HepG2 (cell line): ENCODE results near the gene MPST. TPM values are rescaled to one million over a fixed set of nuclear protein-coding genes. Genes with fewer than 3 reads are reported as not detected.

ENCODE experiments used
- CREM ChIP-seq, 2 experiments: sonication (generic) in 1 of 2; formaldehyde crosslinking in 1 of 2; IDR thresholded peaks; 2 replicates each; pipeline versions ENCODE4 v1.4.0 to v1.6.1; 2016 to 2020; ENCODE audit warnings: antibody characterized with exemption in 1 of 2, mild to moderate bottlenecking in 1 of 2, missing genetic modification reagents in 1 of 2
- GATAD2A ChIP-seq: IDR thresholded peaks from 2 replicates; pipeline ENCODE4 v1.6.1; 2016
- GMEB1 ChIP-seq: sonication (generic); formaldehyde crosslinking; IDR thresholded peaks from 2 replicates; pipeline ENCODE4 v1.5.1; 2020; ENCODE audit warnings: missing genetic modification reagents, mild to moderate bottlenecking, borderline replicate concordance
- HIC2 ChIP-seq: sonication (generic); formaldehyde crosslinking; IDR thresholded peaks from 2 replicates; pipeline ENCODE4 v1.9.0; 2022; ENCODE audit warnings: low read depth, missing genetic modification reagents
- KDM2A ChIP-seq: sonication (generic); formaldehyde crosslinking; IDR thresholded peaks from 2 replicates; pipeline ENCODE4 v1.4.0; 2020; ENCODE audit warnings: low read depth, missing genetic modification reagents, borderline replicate concordance
- RCOR2 ChIP-seq: IDR thresholded peaks from 2 replicates; pipeline ENCODE4 v1.6.1; 2016; ENCODE audit warnings: missing biosample characterization, missing genetic modification reagents
- XRCC5 ChIP-seq: fragments of 200-400 bp; formaldehyde crosslinking; optimal IDR thresholded peaks from 2 replicates; pipeline ENCODE3; 2017; ENCODE audit warnings: mild to moderate bottlenecking, low read length
- ZBTB34 ChIP-seq: sonication (generic); formaldehyde crosslinking; IDR thresholded peaks from 2 replicates; pipeline ENCODE4 v1.8.0; 2022; ENCODE audit warnings: mild to moderate bottlenecking, missing genetic modification reagents
- ZNF292 ChIP-seq: sonication (generic); formaldehyde crosslinking; IDR thresholded peaks from 2 replicates; pipeline ENCODE4 v1.8.1; 2022; ENCODE audit warnings: mild to moderate bottlenecking, low read depth, missing genetic modification reagents, borderline replicate concordance
- ZNF773 ChIP-seq: sonication (generic); formaldehyde crosslinking; IDR thresholded peaks from 2 replicates; pipeline ENCODE4 v1.4.0; 2020; ENCODE audit warnings: missing genetic modification reagents, borderline replicate concordance
- polyA plus RNA-seq, 8 experiments: library from polyadenylated mRNA; depleted of rRNA in 3 of 8; stranded (reverse) in 7 of 8; unstranded in 1 of 8; fragments of >200 nt; fragmentation: Illumina TruSeq in 4 of 8; extraction: Trizol in 4 of 8; gene quantifications; 2 replicates each; pipeline versions ENCODE4 v1.2.1 to v1.2.3, GENCODE V29; 2011 to 2016; ENCODE audit warnings: low read depth in 4 of 8, missing spikeins in 1 of 8, mixed read lengths in 1 of 8; ENCODE audit not compliant: insufficient read depth in 1 of 8
- total RNA-seq, 5 experiments: library from RNA; depleted of rRNA; stranded (reverse); fragments of >200 nt; fragmentation: Illumina TruSeq; extraction: Trizol; gene quantifications; 2 replicates each; pipeline ENCODE4 v1.2.3, GENCODE V29; 2016; ENCODE audit warnings: low read depth in 1 of 5
- TF ChIP-seq, protein P1 (sequence below): IDR thresholded peaks from 2 replicates; pipeline ENCODE4 v1.6.1; 2016; ENCODE audit warnings: mild to moderate bottlenecking
- TF ChIP-seq, protein P2 (sequence below): sonication (generic); formaldehyde crosslinking; IDR thresholded peaks from 2 replicates; pipeline ENCODE4 v1.4.0; 2020; ENCODE audit warnings: missing genetic modification reagents, borderline replicate concordance
- TF ChIP-seq, protein P3 (sequence below): sonication (generic); formaldehyde crosslinking; IDR thresholded peaks from 2 replicates; pipeline ENCODE4 v1.9.0; 2021; ENCODE audit warnings: missing genetic modification reagents, mild to moderate bottlenecking, borderline replicate concordance
- TF ChIP-seq, protein P4 (sequence below): sonication (generic); formaldehyde crosslinking; IDR thresholded peaks from 2 replicates; pipeline ENCODE4 v1.4.0; 2020; ENCODE audit warnings: missing genetic modification reagents, borderline replicate concordance
- TF ChIP-seq, protein P5 (sequence below): IDR thresholded peaks from 2 replicates; pipeline ENCODE4 v1.6.1; 2012; ENCODE audit warnings: inconsistent platforms

MPST gene
- total and polyA plus RNA-seq, 2 of the 13 experiments (the other 11 are each of a cell fraction or from before 2014, with no cell fraction given), result 133 to 141 TPM

GRCh38 chr22:37020192-37020479, 594 bp downstream of the MPST start (continued):
- TF ChIP-seq, protein P1, sequence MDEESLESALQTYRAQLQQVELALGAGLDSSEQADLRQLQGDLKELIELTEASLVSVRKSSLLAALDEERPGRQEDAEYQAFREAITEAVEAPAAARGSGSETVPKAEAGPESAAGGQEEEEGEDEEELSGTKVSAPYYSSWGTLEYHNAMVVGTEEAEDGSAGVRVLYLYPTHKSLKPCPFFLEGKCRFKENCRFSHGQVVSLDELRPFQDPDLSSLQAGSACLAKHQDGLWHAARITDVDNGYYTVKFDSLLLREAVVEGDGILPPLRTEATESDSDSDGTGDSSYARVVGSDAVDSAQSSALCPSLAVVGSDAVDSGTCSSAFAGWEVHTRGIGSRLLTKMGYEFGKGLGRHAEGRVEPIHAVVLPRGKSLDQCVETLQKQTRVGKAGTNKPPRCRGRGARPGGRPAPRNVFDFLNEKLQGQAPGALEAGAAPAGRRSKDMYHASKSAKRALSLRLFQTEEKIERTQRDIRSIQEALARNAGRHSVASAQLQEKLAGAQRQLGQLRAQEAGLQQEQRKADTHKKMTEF, result peak; percentile 58; the same call in 1 of the 2 replicates
- TF ChIP-seq, protein P2, sequence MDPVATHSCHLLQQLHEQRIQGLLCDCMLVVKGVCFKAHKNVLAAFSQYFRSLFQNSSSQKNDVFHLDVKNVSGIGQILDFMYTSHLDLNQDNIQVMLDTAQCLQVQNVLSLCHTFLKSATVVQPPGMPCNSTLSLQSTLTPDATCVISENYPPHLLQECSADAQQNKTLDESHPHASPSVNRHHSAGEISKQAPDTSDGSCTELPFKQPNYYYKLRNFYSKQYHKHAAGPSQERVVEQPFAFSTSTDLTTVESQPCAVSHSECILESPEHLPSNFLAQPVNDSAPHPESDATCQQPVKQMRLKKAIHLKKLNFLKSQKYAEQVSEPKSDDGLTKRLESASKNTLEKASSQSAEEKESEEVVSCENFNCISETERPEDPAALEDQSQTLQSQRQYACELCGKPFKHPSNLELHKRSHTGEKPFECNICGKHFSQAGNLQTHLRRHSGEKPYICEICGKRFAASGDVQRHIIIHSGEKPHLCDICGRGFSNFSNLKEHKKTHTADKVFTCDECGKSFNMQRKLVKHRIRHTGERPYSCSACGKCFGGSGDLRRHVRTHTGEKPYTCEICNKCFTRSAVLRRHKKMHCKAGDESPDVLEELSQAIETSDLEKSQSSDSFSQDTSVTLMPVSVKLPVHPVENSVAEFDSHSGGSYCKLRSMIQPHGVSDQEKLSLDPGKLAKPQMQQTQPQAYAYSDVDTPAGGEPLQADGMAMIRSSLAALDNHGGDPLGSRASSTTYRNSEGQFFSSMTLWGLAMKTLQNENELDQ (CRISPR knock-in tag), result no peak
- TF ChIP-seq, protein P3, sequence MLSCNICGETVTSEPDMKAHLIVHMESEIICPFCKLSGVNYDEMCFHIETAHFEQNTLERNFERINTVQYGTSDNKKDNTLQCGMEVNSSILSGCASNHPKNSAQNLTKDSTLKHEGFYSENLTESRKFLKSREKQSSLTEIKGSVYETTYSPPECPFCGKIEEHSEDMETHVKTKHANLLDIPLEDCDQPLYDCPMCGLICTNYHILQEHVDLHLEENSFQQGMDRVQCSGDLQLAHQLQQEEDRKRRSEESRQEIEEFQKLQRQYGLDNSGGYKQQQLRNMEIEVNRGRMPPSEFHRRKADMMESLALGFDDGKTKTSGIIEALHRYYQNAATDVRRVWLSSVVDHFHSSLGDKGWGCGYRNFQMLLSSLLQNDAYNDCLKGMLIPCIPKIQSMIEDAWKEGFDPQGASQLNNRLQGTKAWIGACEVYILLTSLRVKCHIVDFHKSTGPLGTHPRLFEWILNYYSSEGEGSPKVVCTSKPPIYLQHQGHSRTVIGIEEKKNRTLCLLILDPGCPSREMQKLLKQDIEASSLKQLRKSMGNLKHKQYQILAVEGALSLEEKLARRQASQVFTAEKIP (CRISPR knock-in tag), result no peak
- peak; percentile 31; the same call in 1 of the 2 replicates for TF ChIP-seq KDM2A
- TF ChIP-seq ZNF773, result no peak
- TF ChIP-seq GMEB1, result 0 out of 2 replicates have a peak, but pooled peaks have one; percentile 6
- no peak for TF ChIP-seq RCOR2 (CRISPR knock-in tag)
- TF ChIP-seq ZBTB34 (CRISPR knock-in tag), result no peak
- TF ChIP-seq HIC2 (CRISPR knock-in tag), result no peak
- TF ChIP-seq CREM (IDR thresholded peaks at IDR 0.05), result no peak
- no peak for TF ChIP-seq CREM (CRISPR knock-in tag; IDR thresholded peaks at IDR 0.05)
- no peak for TF ChIP-seq XRCC5
- TF ChIP-seq ZNF292 (CRISPR knock-in tag), result no peak
- TF ChIP-seq, protein P4, sequence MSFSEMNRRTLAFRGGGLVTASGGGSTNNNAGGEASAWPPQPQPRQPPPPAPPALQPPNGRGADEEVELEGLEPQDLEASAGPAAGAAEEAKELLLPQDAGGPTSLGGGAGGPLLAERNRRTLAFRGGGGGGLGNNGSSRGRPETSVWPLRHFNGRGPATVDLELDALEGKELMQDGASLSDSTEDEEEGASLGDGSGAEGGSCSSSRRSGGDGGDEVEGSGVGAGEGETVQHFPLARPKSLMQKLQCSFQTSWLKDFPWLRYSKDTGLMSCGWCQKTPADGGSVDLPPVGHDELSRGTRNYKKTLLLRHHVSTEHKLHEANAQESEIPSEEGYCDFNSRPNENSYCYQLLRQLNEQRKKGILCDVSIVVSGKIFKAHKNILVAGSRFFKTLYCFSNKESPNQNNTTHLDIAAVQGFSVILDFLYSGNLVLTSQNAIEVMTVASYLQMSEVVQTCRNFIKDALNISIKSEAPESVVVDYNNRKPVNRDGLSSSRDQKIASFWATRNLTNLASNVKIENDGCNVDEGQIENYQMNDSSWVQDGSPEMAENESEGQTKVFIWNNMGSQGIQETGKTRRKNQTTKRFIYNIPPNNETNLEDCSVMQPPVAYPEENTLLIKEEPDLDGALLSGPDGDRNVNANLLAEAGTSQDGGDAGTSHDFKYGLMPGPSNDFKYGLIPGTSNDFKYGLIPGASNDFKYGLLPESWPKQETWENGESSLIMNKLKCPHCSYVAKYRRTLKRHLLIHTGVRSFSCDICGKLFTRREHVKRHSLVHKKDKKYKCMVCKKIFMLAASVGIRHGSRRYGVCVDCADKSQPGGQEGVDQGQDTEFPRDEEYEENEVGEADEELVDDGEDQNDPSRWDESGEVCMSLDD, result 0 out of 2 replicates have a peak, but pooled peaks have one; percentile 9
- TF ChIP-seq, protein P5, sequence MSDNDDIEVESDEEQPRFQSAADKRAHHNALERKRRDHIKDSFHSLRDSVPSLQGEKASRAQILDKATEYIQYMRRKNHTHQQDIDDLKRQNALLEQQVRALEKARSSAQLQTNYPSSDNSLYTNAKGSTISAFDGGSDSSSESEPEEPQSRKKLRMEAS, result peak; percentile 72
- TF ChIP-seq GATAD2A (CRISPR knock-in tag), result no peak
